ENCODE data around the gene DUSP10.

GRCh38 chr1:221719278-221719597, 22.7 kb downstream of the DUSP10 start:
- TF ChIP-seq GATA3 (IDR thresholded peaks at IDR 0.05; ENCODE audit: low read depth, low read length): no peak
- no peak for TF ChIP-seq GATA2 (IDR thresholded peaks at IDR 0.05; ENCODE audit: low read depth, low read length)

All from SH-SY5Y (cell line).